ENCODE data around the gene SIGLEC8.

Gene SIGLEC8

GRCh38 chr19:51439021-51439465 lies 19.2 kb downstream of the SIGLEC8 start:
- Histone ChIP-seq H3K4me3 (ENCODE audit: low read length in 2 of 2) (no peak overlapping the region), H3K23ac (ENCODE audit: low read depth, low read length, poor library complexity) (no peak overlapping the region), H3K79me1 (ENCODE audit: low read depth, low read length) (no peaks in the 10 kb centered on the region), H3K4me2 (ENCODE audit: insufficient read depth, low read length, poor library complexity, severe bottlenecking) (no peak overlapping the region), H4K8ac (ENCODE audit: low read depth, low read length) (no peak overlapping the region), H3K4me1 (ENCODE audit: control insufficient read depth in 2 of 2, insufficient read depth in 1 of 2, low read depth in 1 of 2, low read length in 2 of 2) (no peaks in the 10 kb centered on the region), H3K4ac (ENCODE audit: low read length) (no peak overlapping the region), H2AK5ac (ENCODE audit: low read depth, low read length) (no peak overlapping the region), H3K14ac (ENCODE audit: low read length) (no peak overlapping the region), H3K27ac (replicated peaks; ENCODE audit: low read length) (no peak overlapping the region), H2AFZ (ENCODE audit: low read length) (no peak overlapping the region), H4K91ac (ENCODE audit: low read depth, low read length, poor library complexity) (no peak overlapping the region), H3K9ac (ENCODE audit: low read depth, low read length, poor library complexity) (no peak overlapping the region), H3K27me3 (ENCODE audit: control insufficient read depth in 3 of 3, insufficient read depth in 3 of 3, low read depth in 1 of 3, low read length in 3 of 3) (peaks cover 0 to 25% (median 2%) of the 10 kb centered on the region in 3 experiments), H3K9me3 (replicated peaks in 1 of 2; ENCODE audit: control insufficient read depth in 2 of 2, insufficient read depth in 1 of 2, low read depth in 1 of 2, low read length in 2 of 2) (no peaks in the 10 kb centered on the region), H2BK12ac (ENCODE audit: low read length) (no peak overlapping the region), H2BK120ac (ENCODE audit: low read depth, low read length) (no peak overlapping the region), H2BK15ac (ENCODE audit: low read length) (no peak overlapping the region), H3K18ac (ENCODE audit: low read length) (peak overlapping the region; percentile 8), H3K36me3 (replicated peaks in 1 of 2; ENCODE audit: control insufficient read depth in 2 of 2, insufficient read depth in 2 of 2, low read length in 2 of 2) (no peaks in the 10 kb centered on the region), H2BK5ac (ENCODE audit: low read length) (no peak overlapping the region)
- WGBS, 2 donors (ENCODE audit: extremely low coverage in 2 of 2, insufficient read length in 2 of 2, insufficient replicate concordance in 1 of 2) = no CpG with 5 or more reads among the region's 5 CpGs
- DNase-seq (ENCODE audit: low spot score) = no peak

- no peak overlapping the region for H3K27ac ChIP-seq (replicated peaks; ENCODE audit: low read length)
- H3K36me3 ChIP-seq (replicated peaks in 1 of 2; ENCODE audit: control insufficient read depth in 2 of 2, insufficient read depth in 2 of 2, low read length in 2 of 2) = no peaks in the 10 kb centered on the region
- H3K23ac ChIP-seq (ENCODE audit: low read depth, low read length, poor library complexity) = no peak overlapping the region
- no peak overlapping the region for H2BK120ac ChIP-seq (ENCODE audit: low read depth, low read length)
- H2BK12ac ChIP-seq (ENCODE audit: low read length) = no peak overlapping the region
- no peaks in the 10 kb centered on the region for H3K4me1 ChIP-seq (ENCODE audit: control insufficient read depth in 2 of 2, insufficient read depth in 1 of 2, low read depth in 1 of 2, low read length in 2 of 2)
- H4K8ac ChIP-seq (ENCODE audit: low read depth, low read length) = no peak overlapping the region
- no peak overlapping the region for H3K4me3 ChIP-seq (ENCODE audit: low read length in 2 of 2)
- peaks cover 0 to 5% (median 2%) of the 10 kb centered on the region in 3 experiments for H3K27me3 ChIP-seq (ENCODE audit: control insufficient read depth in 3 of 3, insufficient read depth in 3 of 3, low read depth in 1 of 3, low read length in 3 of 3)
- no peak overlapping the region for H2AK5ac ChIP-seq (ENCODE audit: low read depth, low read length)
- no peak overlapping the region for H3K9ac ChIP-seq (ENCODE audit: low read depth, low read length, poor library complexity)
- H3K79me1 ChIP-seq (ENCODE audit: low read depth, low read length) = no peaks in the 10 kb centered on the region
- no peak overlapping the region for H3K4ac ChIP-seq (ENCODE audit: low read length)
- no CpG with 5 or more reads among the region's 1 CpG for WGBS, 2 donors (ENCODE audit: extremely low coverage in 2 of 2, insufficient read length in 2 of 2, insufficient replicate concordance in 1 of 2)
- no peak for DNase-seq (ENCODE audit: low spot score)
- no peaks in the 10 kb centered on the region for H3K9me3 ChIP-seq (replicated peaks in 1 of 2; ENCODE audit: control insufficient read depth in 2 of 2, insufficient read depth in 1 of 2, low read depth in 1 of 2, low read length in 2 of 2)
- no peak overlapping the region for H2BK15ac ChIP-seq (ENCODE audit: low read length)
- H4K91ac ChIP-seq (ENCODE audit: low read depth, low read length, poor library complexity) = no peak overlapping the region
- no peak overlapping the region for H3K14ac ChIP-seq (ENCODE audit: low read length)
- H3K4me2 ChIP-seq (ENCODE audit: insufficient read depth, low read length, poor library complexity, severe bottlenecking) = no peak overlapping the region
- no peak overlapping the region for H2AFZ ChIP-seq (ENCODE audit: low read length)
- no peak overlapping the region for H3K18ac ChIP-seq (ENCODE audit: low read length)
- no peak overlapping the region for H2BK5ac ChIP-seq (ENCODE audit: low read length)
These were observed 23.8 kb downstream of the SIGLEC8 start for GRCh38 chr19:51434456-51434855.

- WGBS, 2 donors (ENCODE audit: extremely low coverage in 2 of 2, insufficient read length in 2 of 2, insufficient replicate concordance in 1 of 2) = no CpG with 5 or more reads among the region's 4 CpGs
- no peak for DNase-seq (ENCODE audit: low spot score)
- no peak overlapping the region for H2AK5ac ChIP-seq (ENCODE audit: low read depth, low read length)
- no peak overlapping the region for H3K18ac ChIP-seq (ENCODE audit: low read length)
- H4K8ac ChIP-seq (ENCODE audit: low read depth, low read length) = no peak overlapping the region
- no peaks in the 10 kb centered on the region for H3K9me3 ChIP-seq (replicated peaks in 1 of 2; ENCODE audit: control insufficient read depth in 2 of 2, insufficient read depth in 1 of 2, low read depth in 1 of 2, low read length in 2 of 2)
- H3K79me1 ChIP-seq (ENCODE audit: low read depth, low read length) = no peaks in the 10 kb centered on the region
- no peaks in the 10 kb centered on the region for H3K4me1 ChIP-seq (ENCODE audit: control insufficient read depth in 2 of 2, insufficient read depth in 1 of 2, low read depth in 1 of 2, low read length in 2 of 2)
- no peak overlapping the region for H2BK120ac ChIP-seq (ENCODE audit: low read depth, low read length)
- H2BK15ac ChIP-seq (ENCODE audit: low read length) = no peak overlapping the region
- H3K14ac ChIP-seq (ENCODE audit: low read length) = no peak overlapping the region
- H3K4me2 ChIP-seq (ENCODE audit: insufficient read depth, low read length, poor library complexity, severe bottlenecking) = no peak overlapping the region
- no peak overlapping the region for H3K4ac ChIP-seq (ENCODE audit: low read length)
- no peak overlapping the region for H3K23ac ChIP-seq (ENCODE audit: low read depth, low read length, poor library complexity)
- no peak overlapping the region for H3K4me3 ChIP-seq (ENCODE audit: low read length in 2 of 2)
- H3K27ac ChIP-seq (replicated peaks; ENCODE audit: low read length) = no peak overlapping the region
- no peak overlapping the region for H4K91ac ChIP-seq (ENCODE audit: low read depth, low read length, poor library complexity)
- H2BK12ac ChIP-seq (ENCODE audit: low read length) = no peak overlapping the region
- H3K9ac ChIP-seq (ENCODE audit: low read depth, low read length, poor library complexity) = no peak overlapping the region
- no peak overlapping the region for H2AFZ ChIP-seq (ENCODE audit: low read length)
- H2BK5ac ChIP-seq (ENCODE audit: low read length) = no peak overlapping the region
- H3K27me3 ChIP-seq (ENCODE audit: control insufficient read depth in 3 of 3, insufficient read depth in 3 of 3, low read depth in 1 of 3, low read length in 3 of 3) = peaks cover 0 to 12% (median 0%) of the 10 kb centered on the region in 3 experiments
- H3K36me3 ChIP-seq (replicated peaks in 1 of 2; ENCODE audit: control insufficient read depth in 2 of 2, insufficient read depth in 2 of 2, low read length in 2 of 2) = no peaks in the 10 kb centered on the region
These were observed 25.2 kb downstream of the SIGLEC8 start for GRCh38 chr19:51433043-51433442.

GRCh38 chr19:51431124-51431523 lies 27.1 kb downstream of the SIGLEC8 start:
- no CpG with 5 or more reads among the region's 3 CpGs for WGBS, 2 donors (ENCODE audit: extremely low coverage in 2 of 2, insufficient read length in 2 of 2, insufficient replicate concordance in 1 of 2)
- Histone ChIP-seq H2BK12ac (ENCODE audit: low read length) (no peak overlapping the region), H4K91ac (ENCODE audit: low read depth, low read length, poor library complexity) (no peak overlapping the region), H3K4me2 (ENCODE audit: insufficient read depth, low read length, poor library complexity, severe bottlenecking) (no peak overlapping the region), H3K23ac (ENCODE audit: low read depth, low read length, poor library complexity) (no peak overlapping the region), H2BK5ac (ENCODE audit: low read length) (no peak overlapping the region), H3K36me3 (replicated peaks in 1 of 2; ENCODE audit: control insufficient read depth in 2 of 2, insufficient read depth in 2 of 2, low read length in 2 of 2) (no peaks in the 10 kb centered on the region), H2AFZ (ENCODE audit: low read length) (no peak overlapping the region), H3K27ac (replicated peaks; ENCODE audit: low read length) (no peak overlapping the region), H3K4ac (ENCODE audit: low read length) (no peak overlapping the region), H3K4me1 (ENCODE audit: control insufficient read depth in 2 of 2, insufficient read depth in 1 of 2, low read depth in 1 of 2, low read length in 2 of 2) (no peaks in the 10 kb centered on the region), H3K9me3 (replicated peaks in 1 of 2; ENCODE audit: control insufficient read depth in 2 of 2, insufficient read depth in 1 of 2, low read depth in 1 of 2, low read length in 2 of 2) (no peaks in the 10 kb centered on the region), H3K9ac (ENCODE audit: low read depth, low read length, poor library complexity) (no peak overlapping the region), H2AK5ac (ENCODE audit: low read depth, low read length) (no peak overlapping the region), H2BK120ac (ENCODE audit: low read depth, low read length) (no peak overlapping the region), H3K27me3 (ENCODE audit: control insufficient read depth in 3 of 3, insufficient read depth in 3 of 3, low read depth in 1 of 3, low read length in 3 of 3) (peaks cover 0 to 11% (median 0%) of the 10 kb centered on the region in 3 experiments), H3K14ac (ENCODE audit: low read length) (no peak overlapping the region), H3K79me1 (ENCODE audit: low read depth, low read length) (no peaks in the 10 kb centered on the region), H3K4me3 (ENCODE audit: low read length in 2 of 2) (no peak overlapping the region), H2BK15ac (ENCODE audit: low read length) (no peak overlapping the region), H3K18ac (ENCODE audit: low read length) (no peak overlapping the region), H4K8ac (ENCODE audit: low read depth, low read length) (no peak overlapping the region)
- no peak for DNase-seq (ENCODE audit: low spot score)
